AG10803 (cell line): ENCODE results near the gene ADAM33.

Source experiments
- DNase-seq: peaks from one replicate; pipeline ENCODE4 v3.0.0; 2010; ENCODE audit warnings: low read depth
- H3K4me3 ChIP-seq: 2 replicates; pipeline ENCODE4 v1.5.1; 2011; ENCODE audit warnings: mild to moderate bottlenecking, low read length, control low read depth
- CTCF ChIP-seq: conservative IDR thresholded peaks from 2 replicates; pipeline ENCODE4 v1.5.1; 2011; ENCODE audit warnings: mild to moderate bottlenecking, low read length, control low read depth, inconsistent platforms

ADAM33 gene

GRCh38 chr20:3667434-3668037 is 14.3 kb downstream of the ADAM33 start:
- TF ChIP-seq CTCF = no peak
- DNase-seq = no peak
- no peak overlapping the region for H3K4me3 ChIP-seq

GRCh38 chr20:3663858-3664257 is 18.0 kb downstream of the ADAM33 start:
- DNase-seq = no peak
- no peak for TF ChIP-seq CTCF
- H3K4me3 ChIP-seq = no peak overlapping the region

GRCh38 chr20:3663031-3663701 is 18.6 kb downstream of the ADAM33 start, which contains the start of gene GFRA4:
Gene GFRA4 (minus strand): TSS chr20:3663399. CDS start chr20:3663399, 0 bp downstream.
- TF ChIP-seq CTCF = no peak
- no peak within 1 kb of the TSS for H3K4me3 ChIP-seq
- DNase-seq = no peak

- no peak for DNase-seq
- TF ChIP-seq CTCF = no peak
- no peak overlapping the region for H3K4me3 ChIP-seq
These were observed 19.8 kb downstream of the ADAM33 start for GRCh38 chr20:3661814-3662665.

GRCh38 chr20:3661060-3661813 is 20.6 kb downstream of the ADAM33 start:
- H3K4me3 ChIP-seq = no peak overlapping the region
- TF ChIP-seq CTCF = no peak
- no peak for DNase-seq

- H3K4me3 ChIP-seq = no peak overlapping the region
- no peak for DNase-seq
- no peak for TF ChIP-seq CTCF
These were observed 21.3 kb downstream of the ADAM33 start for GRCh38 chr20:3660262-3661059.
